IPS-20b (cell line): ENCODE data around the gene FAM217A.
"Not testable (repeated sequence)": the region's sequence is repeated elsewhere in the genome, so short reads cannot be mapped to it uniquely, and the experiment has no call there.

ENCODE experiments used
- H3K27ac ChIP-seq: one replicate; pipeline ENCODE4 v1.5.1; 2013; ENCODE audit warnings: low read length
- H3K27me3 ChIP-seq: 2 replicates; pipeline ENCODE4 v1.6.1; 2013; ENCODE audit warnings: mild to moderate bottlenecking, low read length, inconsistent platforms; ENCODE audit not compliant: insufficient read depth
- H3K36me3 ChIP-seq: 2 replicates; pipeline ENCODE4 v1.6.1; 2013; ENCODE audit warnings: low read depth, mild to moderate bottlenecking, inconsistent platforms, low read length, moderate library complexity; ENCODE audit not compliant: insufficient read depth
- H3K4me1 ChIP-seq: 2 replicates; pipeline ENCODE4 v1.6.1; 2013; ENCODE audit warnings: mild to moderate bottlenecking, control low read depth, inconsistent platforms, low read length, moderate library complexity; ENCODE audit not compliant: insufficient read depth
- H3K4me3 ChIP-seq: 2 replicates; pipeline ENCODE4 v1.5.1; 2013; ENCODE audit warnings: mild to moderate bottlenecking, low read length, inconsistent platforms
- H3K9ac ChIP-seq: 2 replicates; pipeline ENCODE4 v1.6.1; 2013; ENCODE audit warnings: low read depth, mild to moderate bottlenecking, inconsistent platforms, low read length, moderate library complexity
- H3K9me3 ChIP-seq: 2 replicates; pipeline ENCODE4 v1.6.1; 2013; ENCODE audit warnings: mild to moderate bottlenecking, low read depth, low read length, inconsistent platforms; ENCODE audit not compliant: insufficient read depth

Gene FAM217A, protein sequence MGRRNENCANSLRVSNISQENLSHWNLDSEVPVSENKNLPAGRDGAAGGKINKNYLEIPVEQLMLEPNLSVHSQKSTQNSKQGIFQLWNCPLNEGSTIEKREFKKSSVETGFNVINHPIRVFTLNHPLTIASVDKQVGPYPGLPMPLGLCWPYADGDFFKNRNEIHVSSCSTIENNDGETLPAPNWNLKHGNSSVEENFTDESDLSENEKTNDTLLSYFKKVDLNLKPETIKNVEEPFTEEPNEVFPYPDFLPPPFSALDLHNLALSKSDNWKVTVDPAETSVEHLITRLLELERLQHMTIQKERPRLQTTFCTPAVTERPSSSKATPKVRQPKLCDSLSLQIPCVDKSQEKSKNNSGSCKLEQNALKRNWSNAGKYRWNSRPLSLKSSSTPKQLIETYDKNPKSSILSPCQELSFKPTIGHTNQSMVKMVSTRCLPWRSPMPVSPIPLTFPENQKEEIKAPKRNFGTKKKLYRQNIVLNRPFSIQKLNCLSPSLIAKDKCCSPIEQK

DNA sequence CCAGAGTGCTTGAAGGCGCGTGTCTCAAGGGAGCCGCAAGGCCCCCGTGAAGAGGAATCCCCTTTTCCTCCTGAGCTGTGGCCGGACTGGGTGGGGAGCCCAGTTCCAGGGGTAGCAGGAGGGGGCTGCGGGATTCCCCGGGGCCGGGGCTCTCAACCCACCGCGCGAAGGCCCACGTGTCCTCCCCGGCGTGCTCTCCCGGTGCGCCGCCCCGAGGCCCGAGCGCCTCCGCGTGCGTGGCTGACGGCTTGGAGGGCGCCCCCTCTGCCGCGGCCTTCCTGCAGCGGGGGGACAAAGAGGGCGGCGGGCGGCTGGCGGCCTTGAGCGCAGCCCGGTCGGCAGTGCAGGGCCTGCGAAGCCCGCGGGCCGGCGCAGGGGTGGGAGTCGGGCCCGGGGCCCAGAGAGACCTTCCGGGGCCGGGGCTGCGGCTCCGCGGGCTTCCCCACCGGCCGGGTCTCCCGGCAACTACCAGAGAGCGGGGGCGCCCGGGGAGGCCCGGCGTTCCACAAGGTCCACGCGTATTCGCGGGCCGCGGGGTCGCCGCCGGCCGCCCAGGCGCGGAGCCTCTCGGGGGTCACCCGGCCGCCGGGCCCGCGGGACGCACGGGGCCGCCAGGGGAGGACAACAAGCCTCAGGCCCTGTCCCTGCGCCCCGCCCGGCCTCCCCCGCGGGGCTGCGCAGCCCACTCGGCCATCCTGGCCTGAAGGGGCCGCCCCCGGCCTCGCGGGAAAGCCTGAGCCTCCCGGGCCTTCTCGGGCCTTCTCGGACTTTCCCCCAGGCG is at the start of gene FAM217A:
Gene FAM217A, minus strand, starts transcription at position 447 of the 781 bp plus-strand sequence. CDS start 1,723 bp downstream, outside the sequence.
- Histone ChIP-seq H3K9me3 (no peaks in the 10 kb centered on the region), H3K27ac (no peak within 1 kb of the TSS), H3K27me3 (no peaks in the 10 kb centered on the region), H3K4me1 (no peaks in the 10 kb centered on the region), H3K36me3 (no peaks in the 10 kb centered on the region), H3K4me3 (no peak within 1 kb of the TSS), H3K9ac (no peak within 1 kb of the TSS)

DNA sequence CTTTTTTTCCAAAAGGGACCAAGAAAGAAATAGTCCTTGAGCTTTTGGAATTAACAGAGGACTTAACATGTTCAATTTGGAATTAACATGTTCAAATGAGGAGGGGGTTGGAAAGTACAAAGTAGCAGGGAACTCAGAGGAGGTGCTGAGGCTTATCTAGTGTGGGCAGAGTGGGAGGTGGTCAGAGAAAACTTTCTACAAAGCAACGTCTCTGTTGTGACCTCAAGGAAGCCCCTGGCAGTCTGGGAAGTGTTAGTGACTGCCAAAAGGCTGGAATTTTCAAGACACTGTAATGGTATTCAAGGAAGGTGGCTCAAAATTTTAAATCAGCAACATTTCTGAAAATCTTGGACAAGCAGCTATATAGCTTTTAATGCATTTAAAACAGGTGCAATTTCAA is 49.1 kb upstream of the FAM217A start:
- H3K27me3 ChIP-seq: no peaks in the 10 kb centered on the region
- H3K27ac ChIP-seq: no peak overlapping the region
- H3K9ac ChIP-seq: no peak overlapping the region
- H3K9me3 ChIP-seq: peaks cover 7% of the 10 kb centered on the region
- H3K36me3 ChIP-seq: peaks cover 93% of the 10 kb centered on the region
- no peak overlapping the region for H3K4me3 ChIP-seq
- H3K4me1 ChIP-seq: no peaks in the 10 kb centered on the region; the same call in none of the 2 replicates

DNA sequence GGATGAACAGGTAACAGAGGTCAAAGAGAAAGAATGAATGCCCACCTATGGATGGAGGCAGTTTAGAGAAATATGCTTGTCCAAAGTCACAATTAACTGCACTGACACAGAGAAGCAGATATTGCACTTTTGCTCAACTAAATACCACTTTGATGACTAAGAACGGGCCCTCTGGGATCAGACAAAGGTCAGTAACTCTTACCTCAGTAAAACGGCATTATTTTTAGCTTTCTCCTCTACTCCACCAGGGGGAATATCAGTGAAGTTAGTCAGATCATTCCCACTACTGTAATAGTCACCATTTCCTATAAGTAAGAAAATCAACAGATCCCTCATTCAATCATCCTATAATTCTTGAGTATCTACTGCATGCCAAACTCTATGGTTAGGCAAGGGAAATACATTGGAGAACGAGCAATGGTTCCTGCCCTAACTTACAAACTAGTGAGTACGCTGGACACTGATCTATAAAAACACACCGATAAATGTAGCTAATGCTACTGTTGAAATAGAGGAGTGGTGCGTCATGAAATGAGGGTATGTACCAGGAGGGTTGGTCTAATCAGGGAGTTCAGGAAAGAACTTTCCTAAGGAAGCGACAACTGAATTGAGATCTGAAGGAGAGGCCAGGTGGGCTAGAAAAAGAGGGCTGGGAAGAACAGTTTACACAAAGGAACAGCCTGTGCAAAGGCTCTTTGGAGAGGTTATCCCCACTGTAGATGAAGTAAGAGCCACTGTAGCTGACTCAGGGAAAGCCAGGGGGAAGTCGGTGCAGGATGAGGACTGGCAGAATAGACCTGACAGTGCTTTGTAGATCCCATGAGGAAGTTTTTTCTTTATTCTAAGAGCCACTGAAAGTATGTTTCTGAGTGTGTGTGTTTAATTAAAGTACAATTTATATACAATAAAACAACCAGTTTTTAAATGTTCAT is 47.3 kb upstream of the FAM217A start:
- Histone ChIP-seq H3K4me3 (no peak overlapping the region), H3K4me1 (no peaks in the 10 kb centered on the region; the same call in 1 of the 2 replicates), H3K9me3 (no peaks in the 10 kb centered on the region; the same call in 1 of the 2 replicates), H3K36me3 (peaks cover 92% of the 10 kb centered on the region), H3K27me3 (no peaks in the 10 kb centered on the region), H3K9ac (no peak overlapping the region), H3K27ac (no peak overlapping the region)

DNA sequence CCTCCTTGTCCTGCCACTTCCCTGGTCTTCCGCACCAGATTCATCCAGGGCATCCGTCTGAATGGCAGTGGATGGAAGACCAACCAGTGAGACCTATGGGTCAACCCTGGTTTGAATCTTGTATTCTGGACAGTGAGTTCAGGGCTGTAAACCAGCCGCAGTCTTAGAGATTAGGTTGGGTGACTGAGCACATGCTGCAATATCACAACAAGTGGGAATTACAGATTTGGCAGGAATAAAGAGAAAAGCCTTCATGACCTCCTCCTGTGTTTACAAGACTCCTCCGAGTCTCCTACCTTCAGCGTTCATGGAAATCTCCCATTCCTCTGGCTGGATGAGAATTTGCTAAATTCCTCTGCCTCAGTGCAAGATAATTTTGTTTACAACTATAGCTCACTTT is 46.6 kb upstream of the FAM217A start:
- H3K4me3 ChIP-seq: no peak overlapping the region
- no peaks in the 10 kb centered on the region; the same call in 1 of the 2 replicates for H3K4me1 ChIP-seq
- peaks cover 92% of the 10 kb centered on the region for H3K36me3 ChIP-seq
- H3K9me3 ChIP-seq: no peaks in the 10 kb centered on the region; the same call in 1 of the 2 replicates
- no peak overlapping the region for H3K9ac ChIP-seq
- no peak overlapping the region for H3K27ac ChIP-seq
- no peaks in the 10 kb centered on the region for H3K27me3 ChIP-seq

DNA sequence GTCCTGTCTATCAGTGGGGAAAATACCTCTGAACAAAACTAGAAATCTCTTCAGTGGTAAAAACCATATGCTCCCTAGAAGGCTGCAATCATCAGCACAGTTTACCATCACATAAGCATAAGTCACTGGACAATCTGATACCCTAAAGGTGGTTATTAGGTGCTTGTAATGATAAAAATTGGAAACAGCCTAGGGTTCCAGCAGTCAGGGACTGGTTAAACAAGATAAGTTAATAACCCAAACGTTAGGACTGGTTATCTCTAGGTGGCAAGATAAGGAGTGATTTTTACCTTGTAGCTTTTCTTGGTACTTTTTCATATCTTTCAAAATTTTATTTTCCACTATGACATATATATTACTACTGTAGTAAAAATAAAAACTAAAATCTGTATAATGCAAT is 45.4 kb upstream of the FAM217A start:
- Histone ChIP-seq H3K36me3 (peaks cover 90% of the 10 kb centered on the region), H3K9me3 (no peaks in the 10 kb centered on the region; the same call in 1 of the 2 replicates), H3K4me3 (no peak overlapping the region), H3K27me3 (no peaks in the 10 kb centered on the region), H3K9ac (no peak overlapping the region), H3K4me1 (no peaks in the 10 kb centered on the region; the same call in 1 of the 2 replicates), H3K27ac (no peak overlapping the region)

DNA sequence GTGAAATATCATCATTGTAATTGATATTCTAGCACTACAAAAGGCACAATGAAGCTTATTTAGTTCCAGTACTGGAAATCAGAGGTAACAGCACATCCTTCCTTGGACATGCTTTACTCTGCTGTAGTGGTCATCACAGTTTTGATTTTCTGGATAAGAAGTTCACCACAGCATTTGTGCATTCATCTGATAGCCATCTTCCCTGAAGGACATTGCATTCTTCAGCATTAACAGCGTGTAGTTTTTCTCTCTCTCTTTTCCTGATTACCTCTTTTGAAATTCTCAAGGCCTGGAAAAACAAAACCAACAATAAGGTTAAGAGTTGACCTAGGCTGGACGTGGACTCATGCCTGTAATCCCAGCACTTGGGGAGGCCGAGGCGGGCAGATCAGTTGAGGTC is 36.8 kb upstream of the FAM217A start:
- Histone ChIP-seq H3K9me3 (no peaks in the 10 kb centered on the region; the same call in 1 of the 2 replicates), H3K4me3 (no peak overlapping the region), H3K9ac (no peak overlapping the region), H3K36me3 (peaks cover 56% of the 10 kb centered on the region), H3K27me3 (no peaks in the 10 kb centered on the region), H3K27ac (no peak overlapping the region), H3K4me1 (no peaks in the 10 kb centered on the region)

DNA sequence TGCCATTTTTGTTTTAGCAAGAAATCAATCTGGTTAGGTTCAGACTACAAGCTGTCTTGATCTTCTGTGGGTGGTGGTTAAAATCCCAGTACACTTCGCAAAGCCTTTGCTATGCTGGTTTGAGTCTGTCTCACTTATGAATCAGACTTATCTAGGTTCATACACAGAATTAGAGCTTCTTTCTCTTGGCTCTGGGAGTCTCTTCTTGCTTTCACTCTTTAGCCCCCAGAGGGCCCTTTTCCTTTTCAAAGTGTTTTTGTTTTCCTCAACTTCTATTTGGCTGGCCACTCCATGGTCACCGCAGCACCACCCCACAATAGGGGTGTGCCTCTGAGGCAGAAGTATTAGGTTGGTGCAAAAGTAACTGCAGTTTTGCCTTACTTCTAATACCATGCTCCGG is 35.2 kb upstream of the FAM217A start:
- no peaks in the 10 kb centered on the region for H3K4me1 ChIP-seq
- no peak overlapping the region for H3K27ac ChIP-seq
- peaks cover 42% of the 10 kb centered on the region for H3K36me3 ChIP-seq
- H3K4me3 ChIP-seq: no peak overlapping the region
- no peaks in the 10 kb centered on the region for H3K27me3 ChIP-seq
- no peak overlapping the region for H3K9ac ChIP-seq
- H3K9me3 ChIP-seq: no peaks in the 10 kb centered on the region; the same call in 1 of the 2 replicates

DNA sequence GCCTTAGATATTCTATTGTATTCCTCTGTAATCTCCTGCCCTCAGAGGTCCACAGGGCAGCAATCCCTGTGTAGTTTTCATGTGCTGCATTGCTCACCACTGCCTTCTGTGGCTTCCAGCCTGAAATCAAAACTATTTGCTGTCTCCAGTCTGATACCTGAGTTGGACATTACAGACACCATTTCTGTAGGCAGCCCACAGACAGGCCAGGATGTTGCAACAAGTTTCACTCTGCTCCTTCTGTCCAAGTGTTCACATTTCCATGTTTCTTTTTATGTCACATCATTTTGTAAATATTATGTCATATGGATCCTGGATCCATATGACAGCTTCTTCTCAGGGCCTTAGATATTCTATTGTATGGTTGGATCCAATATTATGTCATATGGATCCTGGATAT is 34.7 kb upstream of the FAM217A start:
- Histone ChIP-seq H3K27me3 (no peaks in the 10 kb centered on the region), H3K9ac (no peak overlapping the region), H3K4me1 (no peaks in the 10 kb centered on the region), H3K9me3 (no peaks in the 10 kb centered on the region; the same call in 1 of the 2 replicates), H3K4me3 (no peak overlapping the region), H3K27ac (no peak overlapping the region), H3K36me3 (peaks cover 37% of the 10 kb centered on the region)

DNA sequence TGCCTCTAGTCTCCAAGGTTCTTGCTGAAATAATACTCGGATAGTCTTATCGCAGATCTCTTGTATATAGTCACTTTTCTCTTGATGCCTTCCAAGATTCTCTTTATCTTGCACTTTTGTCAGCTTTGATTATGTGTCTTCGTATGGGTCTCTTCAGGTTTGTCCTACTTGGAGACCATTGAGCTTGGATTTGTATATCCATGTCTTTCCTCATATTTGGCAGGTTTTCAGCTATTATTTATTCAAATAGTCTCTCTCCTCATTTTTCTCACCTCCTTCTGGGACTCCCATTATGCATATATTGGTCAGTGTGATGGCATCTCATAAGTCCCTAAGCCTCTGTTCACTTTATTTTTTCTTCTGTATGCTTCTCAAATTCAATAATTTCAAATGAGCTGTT is 33.4 kb upstream of the FAM217A start:
- Histone ChIP-seq H3K9ac (no peak overlapping the region), H3K27ac (no peak overlapping the region), H3K36me3 (peaks cover 30% of the 10 kb centered on the region), H3K9me3 (no peaks in the 10 kb centered on the region; the same call in 1 of the 2 replicates), H3K27me3 (no peaks in the 10 kb centered on the region), H3K4me3 (no peak overlapping the region), H3K4me1 (no peaks in the 10 kb centered on the region)

DNA sequence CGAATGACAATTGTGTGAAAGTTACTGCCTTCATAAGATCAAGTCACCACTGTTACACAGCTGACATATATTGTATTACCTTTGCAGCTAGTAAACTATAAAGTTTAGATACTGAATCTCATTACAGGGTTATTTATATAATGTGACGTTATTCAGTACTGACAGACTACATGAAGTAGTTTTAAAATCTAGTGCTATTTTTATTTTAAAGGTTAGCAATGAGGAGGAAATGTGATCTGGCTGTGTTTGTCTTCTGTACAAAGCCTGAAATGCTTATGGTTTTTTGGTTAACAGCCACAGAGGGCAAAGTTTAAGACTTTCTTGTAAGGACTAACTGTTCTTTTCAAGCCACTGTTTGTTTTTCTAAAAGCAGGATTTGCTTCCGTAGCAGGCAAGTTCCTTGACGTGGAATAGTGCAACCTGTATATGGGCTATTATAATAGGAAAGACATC is 30.5 kb upstream of the FAM217A start:
- H3K27ac ChIP-seq, H3K4me3 ChIP-seq, H3K9me3 ChIP-seq, H3K36me3 ChIP-seq, H3K27me3 ChIP-seq, H3K4me1 ChIP-seq, H3K9ac ChIP-seq: not testable (repeated sequence)

DNA sequence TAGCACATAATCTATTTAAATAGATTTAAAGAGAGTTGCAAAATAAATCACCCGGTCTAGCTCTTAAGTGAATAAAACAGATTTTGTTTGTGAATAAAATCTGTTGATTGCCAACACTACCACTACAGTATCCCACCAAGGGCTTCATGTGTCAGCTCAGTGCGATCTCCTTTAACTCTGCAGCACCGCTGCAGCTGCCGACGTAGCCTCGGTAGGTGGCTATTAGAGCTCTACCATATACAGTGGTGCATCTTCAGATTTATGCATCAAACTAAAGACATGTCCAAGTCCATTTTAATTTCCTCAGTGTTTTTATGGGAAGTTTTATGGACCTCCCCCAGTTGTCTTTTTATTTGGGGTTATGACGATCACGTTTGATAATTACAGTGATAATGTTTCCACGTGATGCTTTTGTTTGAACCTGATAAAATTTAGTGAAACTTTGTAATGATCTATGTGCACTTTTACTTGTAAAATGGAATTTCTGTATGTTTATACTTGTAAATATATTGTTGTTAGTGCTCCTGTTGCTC is 29.7 kb upstream of the FAM217A start:
- no peak overlapping the region for H3K4me3 ChIP-seq
- H3K36me3 ChIP-seq: no peaks in the 10 kb centered on the region
- H3K9ac ChIP-seq: no peak overlapping the region
- no peaks in the 10 kb centered on the region; the same call in 1 of the 2 replicates for H3K9me3 ChIP-seq
- H3K4me1 ChIP-seq: no peaks in the 10 kb centered on the region
- no peak overlapping the region for H3K27ac ChIP-seq
- no peaks in the 10 kb centered on the region for H3K27me3 ChIP-seq
